ENCODE results near the gene ASXL3.

ASXL3 gene

GRCh38 chr18:33567705-33568104 lies 10.3 kb upstream of the ASXL3 start:
- no peaks in the 10 kb centered on the region for H3K27me3 ChIP-seq (replicated peaks; ENCODE audit: control insufficient read depth, insufficient read depth, low read length)
- no peak overlapping the region for H3K4me3 ChIP-seq (replicated peaks; ENCODE audit: low read depth, low read length)
- TF ChIP-seq CTCF (IDR thresholded peaks at IDR 0.05; ENCODE audit: insufficient read depth, low read length, poor library complexity, severe bottlenecking) = no peak
- no peak for DNase-seq (ENCODE audit: extremely low read depth, insufficient read length)
- no peaks in the 10 kb centered on the region for H3K36me3 ChIP-seq (ENCODE audit: control insufficient read depth, insufficient read depth, low read length)

GRCh38 chr18:33571998-33572787 lies 5.8 kb upstream of the ASXL3 start:
- Histone ChIP-seq H3K4me3 (replicated peaks; ENCODE audit: low read depth, low read length) (no peak overlapping the region), H3K36me3 (ENCODE audit: control insufficient read depth, insufficient read depth, low read length) (no peaks in the 10 kb centered on the region), H3K27me3 (replicated peaks; ENCODE audit: control insufficient read depth, insufficient read depth, low read length) (no peaks in the 10 kb centered on the region)
- no peak for DNase-seq (ENCODE audit: extremely low read depth, insufficient read length)
- no peak for TF ChIP-seq CTCF (IDR thresholded peaks at IDR 0.05; ENCODE audit: insufficient read depth, low read length, poor library complexity, severe bottlenecking)

GRCh38 chr18:33573193-33573592 lies 4.8 kb upstream of the ASXL3 start:
- H3K4me3 ChIP-seq (replicated peaks; ENCODE audit: low read depth, low read length) = no peak overlapping the region
- H3K27me3 ChIP-seq (replicated peaks; ENCODE audit: control insufficient read depth, insufficient read depth, low read length) = no peaks in the 10 kb centered on the region
- TF ChIP-seq CTCF (IDR thresholded peaks at IDR 0.05; ENCODE audit: insufficient read depth, low read length, poor library complexity, severe bottlenecking) = no peak
- H3K36me3 ChIP-seq (ENCODE audit: control insufficient read depth, insufficient read depth, low read length) = no peaks in the 10 kb centered on the region
- no peak for DNase-seq (ENCODE audit: extremely low read depth, insufficient read length)

GRCh38 chr18:33575451-33575850 lies 2.6 kb upstream of the ASXL3 start:
- no peaks in the 10 kb centered on the region; the same call in 1 of the 2 replicates for H3K27me3 ChIP-seq (replicated peaks; ENCODE audit: control insufficient read depth, insufficient read depth, low read length)
- no peak for DNase-seq (ENCODE audit: extremely low read depth, insufficient read length)
- TF ChIP-seq CTCF (IDR thresholded peaks at IDR 0.05; ENCODE audit: insufficient read depth, low read length, poor library complexity, severe bottlenecking) = no peak
- H3K36me3 ChIP-seq (ENCODE audit: control insufficient read depth, insufficient read depth, low read length) = no peaks in the 10 kb centered on the region
- no peak overlapping the region for H3K4me3 ChIP-seq (replicated peaks; ENCODE audit: low read depth, low read length)

- DNase-seq (ENCODE audit: extremely low read depth, insufficient read length) = no peak
- TF ChIP-seq CTCF (IDR thresholded peaks at IDR 0.05; ENCODE audit: insufficient read depth, low read length, poor library complexity, severe bottlenecking) = no peak
- no peak overlapping the region for H3K4me3 ChIP-seq (replicated peaks; ENCODE audit: low read depth, low read length)
- no peaks in the 10 kb centered on the region; the same call in 1 of the 2 replicates for H3K27me3 ChIP-seq (replicated peaks; ENCODE audit: control insufficient read depth, insufficient read depth, low read length)
- no peaks in the 10 kb centered on the region for H3K36me3 ChIP-seq (ENCODE audit: control insufficient read depth, insufficient read depth, low read length)
Measured at GRCh38 chr18:33576999-33577646, 896 bp upstream of the ASXL3 start.

Data from GM06990 (cell line).